Testis (tissue), 3 donors: ENCODE measurements around the gene ZBTB47. TPM values are rescaled to one million over a fixed set of nuclear protein-coding genes. Genes with fewer than 3 reads are reported as not detected.

Source experiments
- DNase-seq: peaks from one replicate; pipeline ENCODE4 v3.0.0-alpha.2; 2019
- H3K27ac ChIP-seq, 2 donors: fragments of 200-600 bp; sonication (generic); one replicate each; pipeline ENCODE4 v1.5.1; 2019
- H3K27me3 ChIP-seq: fragments of 200-600 bp; sonication (generic); one replicate; pipeline ENCODE4 v1.5.1; 2019
- H3K36me3 ChIP-seq: fragments of 200-600 bp; sonication (generic); one replicate; pipeline ENCODE4 v1.5.1; 2017; ENCODE audit warnings: low read depth; ENCODE audit errors: missing control alignments
- H3K4me1 ChIP-seq: fragments of 200-600 bp; sonication (generic); one replicate; pipeline ENCODE4 v1.5.1; 2019
- H3K4me3 ChIP-seq, 2 donors: fragments of 200-600 bp; sonication (generic); one replicate each; pipeline ENCODE4 v1.5.1; 2017 to 2019
- H3K9me3 ChIP-seq: fragments of 200-600 bp; sonication (generic); one replicate; pipeline ENCODE4 v1.5.1; 2017
- CTCF ChIP-seq, 3 experiments: fragments of 450-650 bp in 2 of 3; fragments of 200-600 bp in 1 of 3; sonication (generic) in 1 of 3; IDR thresholded peaks; one replicate each; pipeline ENCODE4 v1.5.1; 2016 to 2019; ENCODE audit warnings: antibody characterized with exemption in 3 of 3, mild to moderate bottlenecking in 2 of 3, moderate library complexity in 1 of 3
- POLR2A ChIP-seq: fragments of 450-650 bp; IDR thresholded peaks from one replicate; pipeline ENCODE4 v1.6.1; 2017; ENCODE audit warnings: antibody characterized with exemption, mild to moderate bottlenecking, moderate library complexity
- whole genome bisulfite sequencing, 2 donors: methylation state at CpG; one replicate each; pipeline ENCODE4 v1.1.5; 2018; 5-methylcytosine and 5-hydroxymethylcytosine counted together
- intact Hi-C: fragments of 100-400 bp; cut with DNase I; formaldehyde crosslinking; loops from one replicate; pipeline ENCODE4 v1.15.1; 2023; ENCODE audit warnings: low total_unique reads
- polyA plus RNA-seq: library from polyadenylated mRNA; stranded (reverse); fragments of 350-450 nt; fragmentation: Illumina TruSeq; extraction: RNeasy Lipid Tissue Mini Kit (QIAGEN cat#74804); gene quantifications from one replicate; pipeline ENCODE4 v1.2.3, GENCODE V29; 2014; ENCODE audit warnings: low read depth, low replicate concordance; ENCODE audit not compliant: insufficient read depth
- total RNA-seq, 2 donors: library from RNA; depleted of rRNA; stranded (reverse); fragments of >200 nt; gene quantifications; one replicate each; pipeline ENCODE4 v1.2.3, GENCODE V29; 2016

The ZBTB47 gene
- total and polyA plus RNA-seq, 3 donors from 2014 or later = 16.7 to 22.8 (median 18.1) TPM

- no peak overlapping the region for H3K4me3 ChIP-seq
- no peak for TF ChIP-seq CTCF (IDR thresholded peaks at IDR 0.05)
- TF ChIP-seq POLR2A = no peak
- 85 to 93% methylated on average over 5 to 10 of the region's 10 CpGs for WGBS, 2 donors
- H3K27ac ChIP-seq = no peak overlapping the region
- no peaks in the 10 kb centered on the region for H3K9me3 ChIP-seq
- intact Hi-C loops = no loop called here
- no peaks in the 10 kb centered on the region for H3K4me1 ChIP-seq
- no peaks in the 10 kb centered on the region for H3K27me3 ChIP-seq
- H3K36me3 ChIP-seq = no peaks in the 10 kb centered on the region
- no peak for DNase-seq
Observed at GRCh38 chr3:42708611-42709151, 55.2 kb downstream of the ZBTB47 start.

GRCh38 chr3:42709621-42710020 lies 56.1 kb downstream of the ZBTB47 start:
- Histone ChIP-seq H3K36me3 (no peaks in the 10 kb centered on the region), H3K9me3 (no peaks in the 10 kb centered on the region), H3K27ac (no peak overlapping the region), H3K4me3 (no peak overlapping the region), H3K4me1 (no peaks in the 10 kb centered on the region), H3K27me3 (no peaks in the 10 kb centered on the region)
- WGBS, 2 donors = 89 to 92% methylated on average over 10 of the region's 10 CpGs
- intact Hi-C loops = no loop called here
- TF ChIP-seq CTCF (IDR thresholded peaks at IDR 0.05) = no peak
- TF ChIP-seq POLR2A = no peak
- no peak for DNase-seq

- intact Hi-C loops = no loop called here
- TF ChIP-seq POLR2A (no peak), CTCF (IDR thresholded peaks at IDR 0.05) (no peak)
- no peaks in the 10 kb centered on the region for H3K9me3 ChIP-seq
- no peaks in the 10 kb centered on the region for H3K4me1 ChIP-seq
- H3K27me3 ChIP-seq = no peaks in the 10 kb centered on the region
- H3K36me3 ChIP-seq = no peaks in the 10 kb centered on the region
- 81 to 82% methylated on average over 6 to 7 of the region's 7 CpGs for WGBS, 2 donors
- no peak overlapping the region for H3K27ac ChIP-seq
- H3K4me3 ChIP-seq = no peak overlapping the region
- DNase-seq = no peak
Observed at GRCh38 chr3:42710323-42711021, 57.0 kb downstream of the ZBTB47 start.

- TF ChIP-seq CTCF (IDR thresholded peaks at IDR 0.05) = no peak
- no peak for TF ChIP-seq POLR2A
- no peaks in the 10 kb centered on the region for H3K27me3 ChIP-seq
- intact Hi-C loops = no loop called here
- H3K36me3 ChIP-seq = no peaks in the 10 kb centered on the region
- no peak for DNase-seq
- no peak overlapping the region for H3K4me3 ChIP-seq
- 68 to 69% methylated on average over 6 of the region's 6 CpGs for WGBS, 2 donors
- no peaks in the 10 kb centered on the region for H3K4me1 ChIP-seq
- no peak overlapping the region for H3K27ac ChIP-seq
- H3K9me3 ChIP-seq = no peaks in the 10 kb centered on the region
Observed at GRCh38 chr3:42711491-42712343, 58.2 kb downstream of the ZBTB47 start.
